Choroid plexus epithelial cell (primary cell): Measurements from ENCODE around the gene NUP133.
A peak's percentile ranks its signal among the peaks of the same experiment; 100 is the strongest.

Source experiments
- DNase-seq: peaks from one replicate; pipeline ENCODE4 v3.0.0-alpha.2; 2010; ENCODE audit warnings: low read depth
- H3K4me3 ChIP-seq: 2 replicates; pipeline ENCODE4 v1.5.1; 2011; ENCODE audit warnings: low read depth, mild to moderate bottlenecking, control low read depth, low read length, moderate library complexity
- CTCF ChIP-seq: conservative IDR thresholded peaks from 2 replicates; pipeline ENCODE4 v1.5.1; 2011; ENCODE audit warnings: low read depth, mild to moderate bottlenecking, control low read depth, inconsistent platforms, low read length, moderate library complexity

Gene NUP133

GRCh38 chr1:229452956-229453801 lies 55.0 kb downstream of the NUP133 start:
- peak; percentile 68 for DNase-seq
- peak; percentile 74 for TF ChIP-seq CTCF
- H3K4me3 ChIP-seq, result no peak overlapping the region

GRCh38 chr1:229448845-229449244 lies 59.3 kb downstream of the NUP133 start:
- H3K4me3 ChIP-seq, result no peak overlapping the region
- TF ChIP-seq CTCF, result no peak
- no peak for DNase-seq

GRCh38 chr1:229448354-229448753 lies 59.8 kb downstream of the NUP133 start:
- no peak overlapping the region for H3K4me3 ChIP-seq
- no peak for DNase-seq
- TF ChIP-seq CTCF, result no peak

GRCh38 chr1:229447809-229448252 lies 60.3 kb downstream of the NUP133 start:
- H3K4me3 ChIP-seq, result no peak overlapping the region
- TF ChIP-seq CTCF, result no peak
- no peak for DNase-seq

GRCh38 chr1:229445828-229446227 lies 62.3 kb downstream of the NUP133 start:
- no peak for DNase-seq
- no peak for TF ChIP-seq CTCF
- H3K4me3 ChIP-seq, result no peak overlapping the region

GRCh38 chr1:229440851-229441537 lies 67.1 kb downstream of the NUP133 start:
- H3K4me3 ChIP-seq, result no peak overlapping the region
- no peak for TF ChIP-seq CTCF
- DNase-seq, result peak; percentile 75
